Keratinocyte (primary cell): ENCODE data around the gene SEC14L2. TPM values are rescaled to one million over a fixed set of nuclear protein-coding genes. Genes with fewer than 3 reads are reported as not detected.
"Not testable (repeated sequence)": the region's sequence is repeated elsewhere in the genome, so short reads cannot be mapped to it uniquely, and the experiment has no call there.

ENCODE experiments used
- DNase-seq: peaks from one replicate; pipeline ENCODE4 v3.0.0-alpha.2; 2011; ENCODE audit warnings: low read depth, missing footprints, low spot score
- FAIRE-seq: peaks from 2 replicates; lab custom pipeline; 2011; peaks lifted over from hg19 to GRCh38; lab: Jason Lieb, UNC
- H2AFZ ChIP-seq: 2 replicates; pipeline ENCODE4 v1.6.0; 2012; ENCODE audit warnings: low read length, control low read depth, inconsistent platforms; ENCODE audit not compliant: control insufficient read depth
- H3K27ac ChIP-seq: 2 replicates; pipeline ENCODE4 v1.5.1; 2011; ENCODE audit warnings: low read length; ENCODE audit not compliant: control insufficient read depth, insufficient read depth
- H3K27me3 ChIP-seq: 3 replicates; pipeline ENCODE4 v1.6.0; 2011; ENCODE audit warnings: low read length; ENCODE audit not compliant: control insufficient read depth, insufficient read depth; ENCODE audit errors: extremely low read depth
- H3K36me3 ChIP-seq, 2 experiments: 2 replicates in 1 of 2; 3 replicates in 1 of 2; pipeline ENCODE4 v1.5.1; 2011; ENCODE audit warnings: low read length in 2 of 2, mild to moderate bottlenecking in 1 of 2; ENCODE audit not compliant: control insufficient read depth in 2 of 2, insufficient read depth in 2 of 2; ENCODE audit errors: extremely low read depth in 1 of 2
- H3K4me1 ChIP-seq: 3 replicates; pipeline ENCODE4 v1.5.1; 2011; ENCODE audit warnings: low read length; ENCODE audit not compliant: control insufficient read depth, insufficient read depth; ENCODE audit errors: extremely low read depth
- H3K4me2 ChIP-seq: 3 replicates; pipeline ENCODE4 v1.6.0; 2011; ENCODE audit warnings: low read depth, low read length; ENCODE audit not compliant: control insufficient read depth, insufficient read depth; ENCODE audit errors: extremely low read depth
- H3K4me3 ChIP-seq, 3 experiments: fragments of 200-600 bp in 1 of 3; sonication (generic) in 1 of 3; 2 replicates in 2 of 3; 3 replicates in 1 of 3; pipeline ENCODE4 v1.5.1; 2011 to 2016; ENCODE audit warnings: low read length in 3 of 3, mild to moderate bottlenecking in 3 of 3, control low read depth in 2 of 3, inconsistent platforms in 1 of 3, low read depth in 1 of 3, mixed read lengths in 1 of 3, mixed run types in 1 of 3, moderate library complexity in 1 of 3; ENCODE audit not compliant: control insufficient read depth in 2 of 3, insufficient read depth in 2 of 3; ENCODE audit errors: extremely low read depth in 1 of 3
- H3K79me2 ChIP-seq: 2 replicates; pipeline ENCODE4 v1.6.0; 2012; ENCODE audit warnings: low read length; ENCODE audit not compliant: control insufficient read depth, insufficient read depth
- H3K9ac ChIP-seq: 3 replicates; pipeline ENCODE4 v1.6.0; 2011; ENCODE audit warnings: low read length; ENCODE audit not compliant: control insufficient read depth, insufficient read depth; ENCODE audit errors: extremely low read depth
- H3K9me1 ChIP-seq: 3 replicates; pipeline ENCODE4 v1.6.0; 2011; ENCODE audit warnings: low read length; ENCODE audit not compliant: control insufficient read depth, insufficient read depth; ENCODE audit errors: extremely low read depth
- H3K9me3 ChIP-seq: 2 replicates; pipeline ENCODE4 v1.5.1; 2012; ENCODE audit warnings: low read depth, low read length; ENCODE audit not compliant: control insufficient read depth
- H4K20me1 ChIP-seq: 3 replicates; pipeline ENCODE4 v1.6.0; 2011; ENCODE audit warnings: low read length; ENCODE audit not compliant: control insufficient read depth, insufficient read depth; ENCODE audit errors: extremely low read depth
- CTCF ChIP-seq, 3 experiments: IDR thresholded peaks in 1 of 3; conservative IDR thresholded peaks in 1 of 3; optimal IDR thresholded peaks in 1 of 3; 2 replicates in 2 of 3; 3 replicates in 1 of 3; pipeline versions ENCODE3 to v1.5.1; 2011; ENCODE audit warnings: low read length in 3 of 3, mild to moderate bottlenecking in 3 of 3, moderate library complexity in 2 of 3, control low read depth in 1 of 3, inconsistent platforms in 1 of 3; ENCODE audit not compliant: insufficient read depth in 2 of 3; ENCODE audit errors: extremely low read depth in 1 of 3
- EZH2 ChIP-seq: IDR thresholded peaks from one replicate; pipeline ENCODE4 v1.6.1; 2012; ENCODE audit warnings: inconsistent platforms, mild to moderate bottlenecking, low read length, moderate library complexity
- dilution Hi-C: fragments of 300-500 bp; cut with MboI; formaldehyde crosslinking; loops from one replicate; pipeline ENCODE4 v1.7.0; 2020; ENCODE audit warnings: low sequenced_read_pairs; ENCODE audit not compliant: extremely low pct_ligation_motif_present
- polyA plus RNA-seq, 5 experiments: library from polyadenylated mRNA; depleted of rRNA in 3 of 5; stranded (reverse) in 3 of 5; stranded (forward) in 1 of 5; unstranded in 1 of 5; fragments of >200 nt; gene quantifications; 1 replicate in 1 of 5; 2 replicates in 3 of 5; 3 replicates in 1 of 5; pipeline versions ENCODE4 v1.2.1 to v1.2.3, GENCODE V29; 2011 to 2012; ENCODE audit warnings: missing spikeins in 2 of 5, low read depth in 1 of 5, low replicate concordance in 1 of 5

Gene SEC14L2
- polyA plus RNA-seq, 1 donor (not counting 4 experiments of a cell fraction or from before 2014, with no cell fraction given) = 103 TPM

- H4K20me1 ChIP-seq = no peaks in the 10 kb centered on the region
- dilution Hi-C loops = no loop called here
- H3K9ac ChIP-seq = no peak overlapping the region
These were observed 5.4 kb downstream of the SEC14L2 start for GRCh38 chr22:30402028-30402765.

GRCh38 chr22:30402766-30403104 lies 5.9 kb downstream of the SEC14L2 start:
- DNase-seq, H4K20me1 ChIP-seq, dilution Hi-C loops, H3K9me3 ChIP-seq, H3K4me2 ChIP-seq, H3K27ac ChIP-seq, H3K4me3 ChIP-seq, H3K9me1 ChIP-seq, H2AFZ ChIP-seq, H3K27me3 ChIP-seq, H3K9ac ChIP-seq, FAIRE-seq: not testable (repeated sequence)
- Histone ChIP-seq H3K79me2 (peaks cover 69% of the 10 kb centered on the region), H3K4me1 (peaks cover 26% of the 10 kb centered on the region), H3K36me3 (peaks cover 23 to 48% of the 10 kb centered on the region in 2 experiments)

More at GRCh38 chr22:30402028-30402765, 5.4 kb downstream of the SEC14L2 start:
- Histone ChIP-seq H3K4me2 (no peak overlapping the region), H3K27ac (no peak overlapping the region), H3K4me3 (no peak overlapping the region), H3K9me1 (no peaks in the 10 kb centered on the region), H3K4me1 (peaks cover 26% of the 10 kb centered on the region), H3K79me2 (peaks cover 75% of the 10 kb centered on the region), H2AFZ (no peak overlapping the region), H3K27me3 (no peaks in the 10 kb centered on the region), H3K36me3 (peaks cover 20 to 45% of the 10 kb centered on the region in 2 experiments), H3K9me3 (no peaks in the 10 kb centered on the region)
- TF ChIP-seq EZH2 (no peak), CTCF (optimal IDR thresholded peaks at IDR 0.05 in 1 of 3, IDR thresholded peaks at IDR 0.05 in 1 of 3, conservative IDR thresholded peaks at IDR 0.05 in 1 of 3; ENCODE audit: extremely low read depth in 1 of 3, insufficient read depth in 2 of 3, low read length in 3 of 3) (no peak)
- FAIRE-seq (no peak), DNase-seq (no peak)
